Muscle layer of duodenum (tissue), 2 donors: ENCODE measurements around the gene ADI1.

ENCODE experiments used
- H3K27ac ChIP-seq: one replicate; pipeline ENCODE4 v1.7.0; 2013; ENCODE audit warnings: mild to moderate bottlenecking, low read length
- H3K27me3 ChIP-seq: one replicate; pipeline ENCODE4 v1.7.0; 2013; ENCODE audit warnings: low read depth, mild to moderate bottlenecking, control low read depth, low read length
- H3K36me3 ChIP-seq, 2 donors: one replicate each; pipeline ENCODE4 v1.7.0; 2013; ENCODE audit warnings: low read length in 2 of 2, control low read depth in 1 of 2, mild to moderate bottlenecking in 1 of 2; ENCODE audit not compliant: insufficient read depth in 2 of 2, control insufficient read depth in 1 of 2
- H3K4me1 ChIP-seq, 2 donors: one replicate each; pipeline ENCODE4 v1.7.0; 2013; ENCODE audit warnings: low read length in 2 of 2, mild to moderate bottlenecking in 2 of 2, control low read depth in 1 of 2, moderate library complexity in 1 of 2; ENCODE audit not compliant: insufficient read depth in 2 of 2, control insufficient read depth in 1 of 2
- H3K4me3 ChIP-seq, 2 donors: one replicate each; pipeline ENCODE4 v1.7.0; 2013; ENCODE audit warnings: low read length in 2 of 2, low read depth in 1 of 2, mild to moderate bottlenecking in 1 of 2
- H3K9me3 ChIP-seq, 2 donors: one replicate each; pipeline ENCODE4 v1.7.0; 2013; ENCODE audit warnings: low read length in 2 of 2, control low read depth in 1 of 2, mild to moderate bottlenecking in 1 of 2; ENCODE audit not compliant: control insufficient read depth in 1 of 2
- donor health status: healthy.

ADI1 gene

DNA sequence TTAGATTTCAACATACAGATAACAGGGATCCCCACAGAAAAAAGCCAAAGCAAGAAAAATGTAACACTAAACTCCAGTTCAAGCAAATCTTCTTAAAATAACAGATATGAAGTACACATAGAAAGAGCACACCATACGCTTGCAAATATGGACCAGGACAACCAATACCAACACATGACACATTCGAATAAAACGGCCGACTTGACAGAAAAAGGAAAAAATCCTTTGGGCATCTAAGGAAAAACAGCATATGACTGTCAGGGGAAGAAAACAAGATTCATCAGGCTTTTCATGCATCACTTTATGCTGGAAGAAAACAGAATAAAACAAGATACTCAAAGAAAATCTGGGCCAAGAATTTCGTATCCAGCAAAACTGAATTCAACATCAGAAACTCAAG, 22.8 kb upstream of the ADI1 start:
- Histone ChIP-seq H3K36me3 (peaks cover 53 to 62% of the 10 kb centered on the region in 2 donors), H3K9me3 (no peaks in the 10 kb centered on the region), H3K4me3 (no peak overlapping the region), H3K27ac (no peak overlapping the region), H3K4me1 (no peaks in the 10 kb centered on the region), H3K27me3 (no peaks in the 10 kb centered on the region)

GRCh38 chr2:3539836-3540235, 20.5 kb upstream of the ADI1 start:
- Histone ChIP-seq H3K27me3 (no peaks in the 10 kb centered on the region), H3K27ac (no peak overlapping the region), H3K36me3 (peaks cover 33 to 39% of the 10 kb centered on the region in 2 donors)

GRCh38 chr2:3536682-3537632, 17.6 kb upstream of the ADI1 start:
- H3K36me3 ChIP-seq: peaks cover 11 to 25% of the 10 kb centered on the region in 2 donors
- H3K27me3 ChIP-seq: no peaks in the 10 kb centered on the region
- H3K27ac ChIP-seq: peak overlapping the region; percentile 94
- no peaks in the 10 kb centered on the region for H3K9me3 ChIP-seq
- peaks cover 4 to 29% of the 10 kb centered on the region in 2 donors for H3K4me1 ChIP-seq
- H3K4me3 ChIP-seq: peak overlapping the region; percentile 59 to 64

More at GRCh38 chr2:3539836-3540235, 20.5 kb upstream of the ADI1 start:
- H3K9me3 ChIP-seq: no peaks in the 10 kb centered on the region
- H3K4me3 ChIP-seq: no peak overlapping the region
- H3K4me1 ChIP-seq: peaks cover 4 to 14% of the 10 kb centered on the region in 2 donors

GRCh38 chr2:3535794-3536681, 16.7 kb upstream of the ADI1 start:
- H3K36me3 ChIP-seq: peaks cover 4 to 19% of the 10 kb centered on the region in 2 donors
- peaks cover 4 to 29% of the 10 kb centered on the region in 2 donors for H3K4me1 ChIP-seq
- peak overlapping the region; percentile 94 for H3K27ac ChIP-seq
- peak overlapping the region; percentile 59 to 64 for H3K4me3 ChIP-seq
- no peaks in the 10 kb centered on the region for H3K9me3 ChIP-seq
- no peaks in the 10 kb centered on the region for H3K27me3 ChIP-seq

- H3K9me3 ChIP-seq: no peaks in the 10 kb centered on the region
- H3K4me1 ChIP-seq: peaks cover 4 to 29% of the 10 kb centered on the region in 2 donors
- peak overlapping the region; percentile 59 to 64 for H3K4me3 ChIP-seq
- peaks cover 4 to 19% of the 10 kb centered on the region in 2 donors for H3K36me3 ChIP-seq
- H3K27me3 ChIP-seq: no peaks in the 10 kb centered on the region
- peak overlapping the region; percentile 94 for H3K27ac ChIP-seq
These were observed 16.1 kb upstream of the ADI1 start for GRCh38 chr2:3535467-3535793.

DNA sequence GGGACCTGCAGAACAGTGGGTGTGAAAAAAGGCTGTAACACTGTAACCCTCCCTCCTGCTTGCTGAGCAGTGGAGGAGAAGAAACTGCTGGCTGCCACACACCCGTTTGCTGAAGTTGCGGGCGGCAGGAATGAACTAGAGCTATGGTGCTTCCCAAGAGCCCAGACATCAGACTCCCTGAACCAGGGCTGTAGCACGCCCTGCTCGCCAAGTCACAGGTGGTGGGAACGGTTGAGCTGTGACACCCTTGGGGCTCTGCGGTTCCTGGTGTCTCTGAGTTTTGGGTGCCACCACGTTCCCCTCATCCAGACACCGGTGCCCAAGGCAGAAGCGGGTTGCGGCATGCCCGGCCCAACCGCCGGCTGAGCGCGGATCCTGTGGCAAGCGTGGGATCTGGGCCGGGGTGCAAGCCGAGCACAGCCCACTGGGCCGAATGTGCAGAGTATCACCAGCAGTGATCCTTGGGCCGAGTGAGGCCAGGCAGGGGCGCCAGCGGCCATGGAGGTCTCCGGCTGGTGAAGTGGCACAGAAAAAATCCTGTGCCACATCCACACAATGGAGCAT, 15.0 kb upstream of the ADI1 start:
- H3K4me1 ChIP-seq: peaks cover 4 to 29% of the 10 kb centered on the region in 2 donors
- no peaks in the 10 kb centered on the region for H3K27me3 ChIP-seq
- no peak overlapping the region for H3K27ac ChIP-seq
- H3K4me3 ChIP-seq: no peak overlapping the region
- H3K36me3 ChIP-seq: peaks cover 0 to 13% of the 10 kb centered on the region in 2 donors
- no peaks in the 10 kb centered on the region for H3K9me3 ChIP-seq

GRCh38 chr2:3533836-3534235, 14.5 kb upstream of the ADI1 start:
- Histone ChIP-seq H3K4me1 (peaks cover 4 to 29% of the 10 kb centered on the region in 2 donors), H3K27ac (no peak overlapping the region), H3K4me3 (no peak overlapping the region), H3K9me3 (no peaks in the 10 kb centered on the region), H3K36me3 (peaks cover 0 to 10% of the 10 kb centered on the region in 2 donors), H3K27me3 (no peaks in the 10 kb centered on the region)

GRCh38 chr2:3532941-3533340, 13.6 kb upstream of the ADI1 start:
- Histone ChIP-seq H3K4me3 (no peak overlapping the region), H3K36me3 (peaks cover 0 to 10% of the 10 kb centered on the region in 2 donors), H3K9me3 (no peaks in the 10 kb centered on the region), H3K4me1 (peaks cover 4 to 29% of the 10 kb centered on the region in 2 donors), H3K27me3 (no peaks in the 10 kb centered on the region), H3K27ac (no peak overlapping the region)

GRCh38 chr2:3529316-3530025, 10.1 kb upstream of the ADI1 start:
- Histone ChIP-seq H3K36me3 (peaks cover 0 to 10% of the 10 kb centered on the region in 2 donors), H3K9me3 (no peaks in the 10 kb centered on the region), H3K4me1 (peaks cover 5 to 22% of the 10 kb centered on the region in 2 donors), H3K4me3 (no peak overlapping the region), H3K27me3 (no peaks in the 10 kb centered on the region), H3K27ac (no peak overlapping the region)

- peaks cover 15 to 24% of the 10 kb centered on the region in 2 donors for H3K4me1 ChIP-seq
- peaks cover 0 to 10% of the 10 kb centered on the region in 2 donors for H3K36me3 ChIP-seq
- no peaks in the 10 kb centered on the region for H3K27me3 ChIP-seq
- no peak overlapping the region for H3K27ac ChIP-seq
- H3K9me3 ChIP-seq: no peaks in the 10 kb centered on the region
- no peak overlapping the region for H3K4me3 ChIP-seq
These were observed 8.8 kb upstream of the ADI1 start for GRCh38 chr2:3527886-3528785.
